Stimulated activated CD8-positive, alpha-beta memory T cell treated with anti-CD3 and anti-CD28 coated beads, Interleukin-12 subunit alpha, Interleukin-12 subunit beta, amount 100 ng/mL, for 24 hours (primary cell): Measurements from ENCODE around the gene RGS9.

Experiments
- DNase-seq: peaks from one replicate; pipeline ENCODE4 v3.0.0-alpha.2; 2020; ENCODE audit errors: extremely low read depth

The RGS9 gene

GRCh38 chr17:65261152-65261551 lies 124.0 kb downstream of the RGS9 start:
- no peak for DNase-seq

GRCh38 chr17:65261682-65262636 lies 124.8 kb downstream of the RGS9 start:
- DNase-seq = no peak

- DNase-seq = no peak
Measured at GRCh38 chr17:65265276-65265675, 128.1 kb downstream of the RGS9 start.

- no peak for DNase-seq
Measured at GRCh38 chr17:65268832-65269231, 131.7 kb downstream of the RGS9 start.

GRCh38 chr17:65270499-65271253 lies 133.5 kb downstream of the RGS9 start:
- DNase-seq = no peak

- no peak for DNase-seq
Measured at GRCh38 chr17:65271296-65271695, 134.1 kb downstream of the RGS9 start.
